Transverse colon (tissue), 4 donors: Measurements from ENCODE around the gene FAM9A. TPM values are rescaled to one million over a fixed set of nuclear protein-coding genes. Genes with fewer than 3 reads are reported as not detected.
"Not testable (repeated sequence)": the region's sequence is repeated elsewhere in the genome, so short reads cannot be mapped to it uniquely, and the experiment has no call there.

ENCODE experiments used
- DNase-seq: peaks from one replicate; pipeline ENCODE4 v3.0.0-alpha.2; 2019
- H3K27ac ChIP-seq, 4 donors: fragments of 200-600 bp; sonication (generic); 2 replicates each; pipeline ENCODE4 v1.5.1; 2016 to 2018; ENCODE audit warnings: inconsistent platforms in 4 of 4
- H3K27me3 ChIP-seq: fragments of 200-600 bp; sonication (generic); 2 replicates; pipeline ENCODE4 v1.5.1; 2017; ENCODE audit warnings: inconsistent platforms
- H3K36me3 ChIP-seq, 4 donors: fragments of 200-600 bp; sonication (generic); 2 replicates each; pipeline ENCODE4 v1.5.1; 2017 to 2019; ENCODE audit warnings: inconsistent platforms in 4 of 4
- H3K4me1 ChIP-seq, 4 donors: fragments of 200-600 bp; sonication (generic); 2 replicates each; pipeline ENCODE4 v1.5.1; 2017 to 2020; ENCODE audit warnings: inconsistent platforms in 4 of 4
- H3K4me3 ChIP-seq, 4 donors: fragments of 200-600 bp; sonication (generic); 1 replicate in 1 of 4; 2 replicates in 3 of 4; pipeline versions ENCODE4 v1.5.1 to v1.6.1; 2017 to 2019; ENCODE audit warnings: inconsistent platforms in 4 of 4
- H3K9me3 ChIP-seq, 2 donors: fragments of 200-600 bp; sonication (generic); 2 replicates each; pipeline ENCODE4 v1.5.1; 2017 to 2019; ENCODE audit warnings: inconsistent platforms in 2 of 2
- EP300 ChIP-seq: sonication (generic); formaldehyde crosslinking; IDR thresholded peaks from one replicate; pipeline ENCODE4 v1.6.1; 2017; ENCODE audit warnings: antibody characterized with exemption, low read depth
- POLR2A ChIP-seq: fragments of 450-650 bp; IDR thresholded peaks from one replicate; pipeline ENCODE4 v1.6.1; 2016; ENCODE audit warnings: antibody characterized with exemption, mild to moderate bottlenecking, moderate library complexity
- POLR2AphosphoS5 ChIP-seq, 3 donors: sonication (generic); formaldehyde crosslinking; IDR thresholded peaks; one replicate each; pipeline ENCODE4 v1.6.1; 2016; ENCODE audit warnings: antibody characterized with exemption in 3 of 3
- WGBS, 2 donors: methylation state at CpG; one replicate each; pipeline ENCODE4 v1.1.5; 2018; ENCODE audit warnings: low coverage in 1 of 2; 5-methylcytosine and 5-hydroxymethylcytosine counted together
- in situ Hi-C, 4 donors: fragments of 200-750 bp; cut with MboI; loops; one replicate each; pipeline versions ENCODE4 v1.15.0 to v1.15.1; 2017; ENCODE audit warnings: low sequenced_read_pairs in 3 of 4, low pct_ligation_motif_present in 1 of 4, low pct_unique_long_range_greater_than_20kb in 1 of 4
- intact Hi-C: fragments of 100-400 bp; cut with DNase I; formaldehyde crosslinking; loops from one replicate; pipeline ENCODE4 v1.15.1; 2023; ENCODE audit warnings: low total_unique reads
- total RNA-seq, 4 donors: library from RNA; depleted of rRNA; stranded (reverse); fragments of >200 nt; gene quantifications; one replicate each; pipeline ENCODE4 v1.1.0, GENCODE V29; 2016
- TF ChIP-seq, protein P1 (sequence below), 5 experiments: fragments of 200-600 bp in 3 of 5; fragments of 450-650 bp in 2 of 5; sonication (generic) in 3 of 5; IDR thresholded peaks; 1 replicate in 2 of 5; 2 replicates in 3 of 5; pipeline ENCODE4 v1.5.1; 2016 to 2017; ENCODE audit warnings: antibody characterized with exemption in 5 of 5, inconsistent platforms in 3 of 5, mild to moderate bottlenecking in 2 of 5, moderate library complexity in 1 of 5

The FAM9A gene
- total RNA-seq, 4 donors from 2014 or later, result not detected

GRCh38 chrX:8805974-8806373 lies 4.8 kb upstream of the FAM9A start:
- Histone ChIP-seq H3K27ac (no peak overlapping the region), H3K36me3 (no peaks in the 10 kb centered on the region), H3K27me3 (no peaks in the 10 kb centered on the region), H3K4me1 (no peaks in the 10 kb centered on the region), H3K4me3 (no peak overlapping the region), H3K9me3 (no peaks in the 10 kb centered on the region)
- 72% methylated on average over 4 of the region's 4 CpGs; no CpG with 5 or more reads in 1 of the 2 donors for WGBS, 2 donors
- TF ChIP-seq POLR2A (no peak), EP300 (no peak), POLR2AphosphoS5 (IDR thresholded peaks at IDR 0.05) (no peak)
- TF ChIP-seq, protein P1, sequence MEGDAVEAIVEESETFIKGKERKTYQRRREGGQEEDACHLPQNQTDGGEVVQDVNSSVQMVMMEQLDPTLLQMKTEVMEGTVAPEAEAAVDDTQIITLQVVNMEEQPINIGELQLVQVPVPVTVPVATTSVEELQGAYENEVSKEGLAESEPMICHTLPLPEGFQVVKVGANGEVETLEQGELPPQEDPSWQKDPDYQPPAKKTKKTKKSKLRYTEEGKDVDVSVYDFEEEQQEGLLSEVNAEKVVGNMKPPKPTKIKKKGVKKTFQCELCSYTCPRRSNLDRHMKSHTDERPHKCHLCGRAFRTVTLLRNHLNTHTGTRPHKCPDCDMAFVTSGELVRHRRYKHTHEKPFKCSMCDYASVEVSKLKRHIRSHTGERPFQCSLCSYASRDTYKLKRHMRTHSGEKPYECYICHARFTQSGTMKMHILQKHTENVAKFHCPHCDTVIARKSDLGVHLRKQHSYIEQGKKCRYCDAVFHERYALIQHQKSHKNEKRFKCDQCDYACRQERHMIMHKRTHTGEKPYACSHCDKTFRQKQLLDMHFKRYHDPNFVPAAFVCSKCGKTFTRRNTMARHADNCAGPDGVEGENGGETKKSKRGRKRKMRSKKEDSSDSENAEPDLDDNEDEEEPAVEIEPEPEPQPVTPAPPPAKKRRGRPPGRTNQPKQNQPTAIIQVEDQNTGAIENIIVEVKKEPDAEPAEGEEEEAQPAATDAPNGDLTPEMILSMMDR (IDR thresholded peaks at IDR 0.05), result no peak
- in situ Hi-C loops (loop anchor here in 1 of 4 donors (25.0 kb wide), 1 partner anchor 906 kb away; no protein-coding TSS in a partner anchor), intact Hi-C loops (no loop called here)
- DNase-seq, result no peak

DNA sequence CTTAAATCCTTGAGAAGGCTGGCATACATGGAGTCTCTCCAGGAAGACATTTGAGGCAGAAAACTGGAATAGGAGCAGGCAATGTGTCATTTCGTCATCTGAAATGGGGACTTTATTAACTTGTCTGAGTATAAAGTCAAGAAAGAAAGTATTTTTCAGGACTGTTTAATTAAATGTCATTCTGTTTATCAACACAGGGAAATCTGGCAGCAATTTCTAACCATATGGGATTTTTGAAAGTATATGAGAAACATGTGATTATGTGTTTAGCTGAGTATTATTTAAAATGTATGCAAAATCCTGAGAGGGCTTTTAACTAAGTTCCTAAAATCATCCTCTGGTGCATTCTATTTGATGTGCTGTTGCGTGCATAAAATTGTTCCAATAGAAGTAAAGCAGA lies 3.9 kb upstream of the FAM9A start:
- no peaks in the 10 kb centered on the region for H3K36me3 ChIP-seq
- in situ Hi-C loops, result loop anchor here in 1 of 4 donors (25.0 kb wide), 1 partner anchor 907 kb away; no protein-coding TSS in a partner anchor
- H3K27me3 ChIP-seq, result no peaks in the 10 kb centered on the region
- H3K4me1 ChIP-seq, result no peaks in the 10 kb centered on the region
- TF ChIP-seq, protein P1 (IDR thresholded peaks at IDR 0.05), result no peak
- WGBS, 2 donors, result 33 to 65% methylated on average over 1 to 2 of the region's 2 CpGs
- no peak for DNase-seq
- intact Hi-C loops, result no loop called here
- no peak overlapping the region for H3K27ac ChIP-seq
- H3K4me3 ChIP-seq, result no peak overlapping the region
- no peaks in the 10 kb centered on the region for H3K9me3 ChIP-seq

DNA sequence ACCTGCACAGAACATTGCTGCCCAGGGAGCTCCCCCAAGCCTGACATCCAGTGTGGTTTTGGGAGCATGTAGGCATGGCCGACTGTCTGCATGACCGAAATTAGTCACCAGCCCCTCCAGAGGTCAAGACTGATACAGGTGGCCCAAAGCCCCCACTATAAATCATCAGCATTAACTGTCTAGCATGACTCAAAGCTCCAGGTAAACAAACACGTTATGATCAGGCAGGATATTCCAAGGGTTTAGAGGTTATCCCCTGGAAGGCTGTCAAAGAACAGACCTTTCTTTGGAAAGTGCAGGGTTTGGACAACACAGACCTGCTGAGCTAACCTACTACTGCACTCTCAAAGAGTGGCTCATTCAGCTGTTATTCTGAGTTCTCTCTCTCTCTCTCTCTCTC lies 2.1 kb upstream of the FAM9A start:
- 52% methylated on average over 3 of the region's 3 CpGs; no CpG with 5 or more reads in 1 of the 2 donors for WGBS, 2 donors
- TF ChIP-seq EP300 (no peak), POLR2AphosphoS5 (IDR thresholded peaks at IDR 0.05) (no peak), POLR2A (no peak)
- TF ChIP-seq, protein P1 (IDR thresholded peaks at IDR 0.05), result no peak
- Histone ChIP-seq H3K4me1 (no peaks in the 10 kb centered on the region), H3K27ac (no peak overlapping the region), H3K27me3 (no peaks in the 10 kb centered on the region), H3K4me3 (no peak overlapping the region), H3K9me3 (no peaks in the 10 kb centered on the region), H3K36me3 (no peaks in the 10 kb centered on the region)
- intact Hi-C loops (no loop called here), in situ Hi-C loops (loop anchor here in 1 of 4 donors (25.0 kb wide), 1 partner anchor 909 kb away; no protein-coding TSS in a partner anchor)
- no peak for DNase-seq

GRCh38 chrX:8800351-8800750 lies 832 bp downstream of the FAM9A start:
- intact Hi-C loops, DNase-seq, H3K4me3 ChIP-seq, H3K27me3 ChIP-seq, H3K9me3 ChIP-seq, H3K27ac ChIP-seq, H3K4me1 ChIP-seq, H3K36me3 ChIP-seq: not testable (repeated sequence)
- 91% methylated on average over 9 of the region's 15 CpGs; no CpG with 5 or more reads in 1 of the 2 donors for WGBS, 2 donors
- in situ Hi-C loops, result loop anchor here in 1 of 4 donors (25.0 kb wide), 1 partner anchor 912 kb away; no protein-coding TSS in a partner anchor

DNA sequence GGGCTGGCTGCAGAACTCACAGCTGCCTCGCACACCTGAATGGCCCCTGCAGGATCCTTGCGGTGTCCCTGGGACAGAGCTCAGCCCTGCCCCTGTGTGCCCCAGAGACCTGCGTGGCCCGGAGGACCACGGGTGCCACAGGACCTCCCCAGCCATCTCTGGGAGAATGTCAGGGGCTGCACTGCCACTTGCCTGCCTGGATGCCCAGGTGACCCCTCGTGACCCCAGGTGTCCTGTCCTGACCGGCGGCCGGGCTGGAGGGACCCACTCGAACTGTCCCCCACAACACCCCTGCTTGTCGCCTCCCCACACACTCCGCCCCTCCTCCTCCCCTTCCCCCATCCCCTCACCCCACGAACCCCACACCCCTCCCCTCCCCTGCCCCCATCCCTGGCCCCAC lies 1.9 kb downstream of the FAM9A start:
- not testable (repeated sequence) for H3K4me1 ChIP-seq

DNA sequence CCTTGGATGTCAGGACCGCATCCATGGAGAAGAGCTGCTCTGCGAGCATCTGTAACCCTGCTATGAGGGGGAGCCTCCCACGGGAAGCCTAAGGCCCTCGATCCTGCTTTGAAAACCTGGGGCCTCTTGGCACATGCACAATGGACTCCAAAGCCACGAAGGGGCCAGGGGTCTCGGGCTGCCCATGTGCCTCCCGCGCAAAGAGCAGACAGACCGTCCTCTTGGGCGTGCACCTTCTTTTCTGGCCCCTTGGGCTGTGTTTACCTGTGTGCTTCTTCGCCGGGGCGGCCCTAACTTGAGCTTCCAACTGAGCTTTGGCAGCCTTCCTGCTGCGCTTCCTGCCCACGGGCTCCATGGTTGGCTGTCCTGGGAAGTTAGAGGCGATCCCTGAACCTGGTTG lies 2.5 kb downstream of the FAM9A start:
- H3K27ac ChIP-seq, H3K4me1 ChIP-seq, H3K4me3 ChIP-seq, DNase-seq, H3K27me3 ChIP-seq, H3K9me3 ChIP-seq, in situ Hi-C loops, H3K36me3 ChIP-seq, intact Hi-C loops: not testable (repeated sequence)
- 81% methylated on average over 16 of the region's 16 CpGs; no CpG with 5 or more reads in 1 of the 2 donors for WGBS, 2 donors

More for the DNA sequence above, 1.9 kb downstream of the FAM9A start:
- H3K36me3 ChIP-seq, DNase-seq, in situ Hi-C loops, H3K4me3 ChIP-seq, H3K27me3 ChIP-seq, intact Hi-C loops, H3K9me3 ChIP-seq, H3K27ac ChIP-seq: not testable (repeated sequence)
- WGBS, 2 donors, result 91% methylated on average over 10 of the region's 13 CpGs; no CpG with 5 or more reads in 1 of the 2 donors

GRCh38 chrX:8787119-8787518 lies 14.1 kb downstream of the FAM9A start:
- H3K27ac ChIP-seq, H3K27me3 ChIP-seq, H3K4me1 ChIP-seq, DNase-seq, H3K36me3 ChIP-seq, H3K4me3 ChIP-seq, in situ Hi-C loops, intact Hi-C loops, H3K9me3 ChIP-seq: not testable (repeated sequence)
- 79 to 100% methylated on average over 1 of the region's 1 CpG for WGBS, 2 donors
